ENCODE data around the gene INPP5J.
"Not testable (repeated sequence)": the region's sequence is repeated elsewhere in the genome, so short reads cannot be mapped to it uniquely, and the experiment has no call there.

Gene INPP5J

DNA sequence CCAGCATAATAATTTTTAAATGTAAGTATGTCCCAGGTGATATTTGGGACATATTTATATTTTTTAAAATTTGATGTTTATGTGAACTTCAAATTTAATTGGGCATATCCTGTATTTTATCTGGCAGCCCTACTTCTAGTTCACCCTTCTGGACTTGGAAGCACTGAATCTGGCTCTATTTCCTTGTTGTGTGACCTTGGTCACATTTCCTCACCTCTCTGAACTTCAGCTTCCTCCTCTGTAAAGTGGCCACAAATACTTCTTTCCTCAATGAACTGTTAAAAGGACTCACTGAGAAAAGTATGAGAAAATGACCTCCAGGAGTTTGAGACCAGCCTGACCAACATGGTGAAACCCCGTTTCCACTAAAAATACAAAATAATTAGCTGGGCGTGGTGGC, 29.1 kb downstream of the INPP5J start:
- no peak for DNase-seq (ENCODE audit: low read depth)

DNA sequence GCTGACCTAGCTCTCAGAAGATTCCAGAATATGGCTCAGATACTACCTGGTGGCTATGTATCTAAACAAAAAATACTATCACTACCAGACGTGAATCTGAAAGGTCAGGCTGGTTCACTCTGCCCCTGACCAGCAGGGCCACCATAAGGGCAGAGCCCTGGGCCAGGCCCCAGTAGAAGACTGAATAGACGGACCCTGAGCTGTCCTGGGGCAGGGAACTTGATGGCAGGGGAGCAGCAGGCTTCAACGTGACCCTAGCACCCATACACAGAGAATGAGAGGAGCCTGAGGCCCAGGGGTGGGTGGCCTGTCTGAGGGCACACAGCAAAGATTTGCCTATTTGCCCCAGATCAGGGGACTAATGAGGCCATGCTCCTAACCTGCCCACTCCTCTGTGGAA, 30.6 kb downstream of the INPP5J start:
- no peak for DNase-seq (ENCODE audit: low read depth)

DNA sequence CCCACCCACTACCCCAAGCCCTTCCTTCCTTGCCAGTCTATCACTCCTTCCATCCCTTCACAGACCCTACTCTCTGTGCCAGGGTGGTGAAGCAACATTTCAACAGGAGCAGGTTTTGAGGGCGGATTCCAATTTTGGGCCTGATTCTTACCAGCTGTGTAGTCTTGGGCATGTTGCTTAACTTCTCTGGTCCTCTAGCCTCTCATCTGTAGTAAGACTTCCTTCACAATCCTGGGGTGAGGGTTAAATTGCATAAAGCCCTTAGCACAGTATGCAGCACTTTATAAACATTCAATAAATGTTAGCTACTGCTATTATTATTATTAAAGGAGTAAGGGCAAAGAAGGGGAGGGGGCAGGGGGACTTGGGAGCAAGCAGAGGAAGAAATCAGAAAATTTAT, 32.2 kb downstream of the INPP5J start:
- no peak for DNase-seq (ENCODE audit: low read depth)

DNA sequence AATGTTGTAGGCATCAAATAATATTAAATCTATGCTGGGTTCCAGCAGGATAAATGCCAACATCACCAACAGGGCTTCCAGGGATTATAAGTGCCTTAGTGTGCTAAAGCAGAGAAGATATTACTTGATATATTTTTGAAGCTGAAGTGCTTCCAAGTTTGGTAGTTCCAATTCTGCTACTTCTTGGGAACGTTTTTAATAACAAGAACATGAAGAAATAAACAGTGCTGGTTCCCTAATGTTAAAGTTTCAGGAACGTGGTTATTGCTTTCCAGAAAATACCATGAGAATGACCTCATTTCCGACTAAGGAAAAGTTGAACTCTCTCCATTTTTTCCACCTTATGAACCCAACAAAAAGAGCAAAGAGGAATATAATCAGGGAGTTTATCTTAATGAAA, 32.7 kb downstream of the INPP5J start:
- peak; percentile 60 for DNase-seq (ENCODE audit: low read depth)

DNA sequence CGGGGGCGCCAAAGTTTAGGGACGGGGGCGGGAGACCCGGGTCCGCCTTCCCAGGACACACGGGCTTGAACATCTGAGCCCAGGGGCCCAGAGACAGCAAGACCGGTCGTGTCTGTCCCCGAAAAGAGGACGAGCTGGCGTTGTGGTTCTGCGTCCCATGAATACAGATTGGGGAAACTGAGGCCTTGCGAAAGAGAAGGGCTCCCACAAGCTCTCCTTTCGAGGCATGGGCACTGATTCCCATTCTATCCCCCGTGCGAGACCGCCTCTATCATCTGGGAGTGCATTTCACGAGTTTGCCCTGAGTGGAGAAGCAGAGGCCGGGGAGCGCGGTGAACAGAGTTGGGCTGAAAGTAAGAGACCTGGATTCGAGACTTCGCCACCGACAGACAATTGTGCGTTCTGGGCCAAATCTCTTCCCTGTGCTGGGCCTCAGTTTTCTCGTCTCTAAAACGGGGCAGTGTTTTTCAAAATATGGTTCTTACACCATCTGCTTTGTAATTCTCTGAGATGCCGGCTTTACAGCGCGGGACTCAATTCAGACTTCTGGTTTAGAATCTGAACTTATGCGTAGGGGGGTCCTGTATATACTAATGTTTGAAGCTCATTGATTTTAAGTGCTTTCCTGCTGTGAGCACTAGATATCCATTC, 37.7 kb downstream of the INPP5J start:
- DNase-seq (ENCODE audit: low read depth), result peak; percentile 49

DNA sequence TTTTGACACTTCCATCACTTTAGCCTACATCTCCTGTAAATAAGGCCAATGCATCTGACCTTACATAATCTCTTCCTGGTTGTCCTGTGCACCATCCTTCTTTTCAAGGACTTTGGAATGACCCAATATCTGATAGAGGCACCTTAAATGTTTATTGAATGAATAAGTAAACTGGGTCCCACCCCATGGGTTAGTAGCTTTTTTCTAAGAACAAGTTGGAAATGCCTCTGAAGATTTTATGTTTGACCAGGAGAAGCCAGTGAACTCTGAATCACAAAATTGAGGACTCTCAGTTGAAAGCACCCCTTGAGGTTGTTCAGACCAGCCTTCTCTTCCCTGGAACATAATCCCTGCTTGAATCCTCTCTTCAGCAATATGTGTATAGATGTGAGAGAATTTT, 38.6 kb downstream of the INPP5J start:
- no peak for DNase-seq (ENCODE audit: low read depth)

DNA sequence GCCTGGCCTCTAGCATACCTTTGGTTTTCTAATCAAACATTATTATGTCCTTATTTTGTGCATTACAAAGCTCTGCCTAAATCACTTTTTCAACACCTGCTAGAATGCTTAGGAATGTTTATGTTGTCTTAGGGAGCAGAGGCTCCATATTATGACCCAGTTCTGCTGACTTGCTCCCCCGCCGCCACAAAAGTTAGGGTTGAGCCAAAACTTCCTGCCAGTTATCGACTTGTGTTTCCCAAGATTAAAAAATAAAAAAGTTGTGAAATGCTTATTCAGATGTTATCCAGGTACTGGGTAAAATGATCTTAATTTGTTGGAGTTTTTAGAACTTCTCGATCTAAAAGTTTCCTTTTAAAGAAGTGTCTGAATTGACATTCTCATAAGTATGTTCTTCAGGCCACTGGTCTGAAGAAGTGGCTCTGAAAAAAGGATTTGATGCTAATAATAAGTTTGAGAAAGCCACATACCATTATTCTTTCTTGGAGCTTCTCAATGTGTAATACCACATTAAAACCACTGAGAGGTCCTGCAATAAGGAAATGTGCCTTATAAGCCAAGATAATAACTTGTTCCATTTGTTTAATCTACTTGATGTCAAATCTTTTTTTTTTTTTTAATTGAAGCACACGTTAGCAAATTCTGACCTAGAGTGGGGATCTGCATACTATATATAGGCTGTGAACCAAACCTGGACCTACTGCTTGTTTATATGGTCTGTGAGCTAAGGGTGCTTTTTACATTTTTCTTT, 39.4 kb downstream of the INPP5J start:
- peak; percentile 32 for DNase-seq (ENCODE audit: low read depth)

DNA sequence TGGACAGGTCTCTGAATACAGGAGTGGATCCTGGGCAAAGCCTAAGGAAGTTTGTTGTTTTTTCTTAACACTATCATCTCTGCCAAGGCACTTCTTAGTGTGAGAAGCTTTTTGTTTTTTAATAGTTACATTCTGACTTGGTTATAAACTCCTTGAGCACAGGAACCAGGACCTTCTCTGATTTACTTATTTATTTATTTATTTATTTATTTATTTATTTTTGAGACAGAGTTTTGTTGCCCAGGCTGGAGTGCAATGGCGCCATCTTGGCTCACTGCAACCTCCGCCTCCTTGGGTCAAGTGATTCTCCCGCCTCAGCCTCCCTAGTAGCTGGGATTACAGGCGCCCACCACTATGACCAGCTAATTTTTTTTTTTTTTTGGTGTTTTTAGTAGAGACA, 48.2 kb downstream of the INPP5J start:
- DNase-seq (ENCODE audit: low read depth), result no peak

DNA sequence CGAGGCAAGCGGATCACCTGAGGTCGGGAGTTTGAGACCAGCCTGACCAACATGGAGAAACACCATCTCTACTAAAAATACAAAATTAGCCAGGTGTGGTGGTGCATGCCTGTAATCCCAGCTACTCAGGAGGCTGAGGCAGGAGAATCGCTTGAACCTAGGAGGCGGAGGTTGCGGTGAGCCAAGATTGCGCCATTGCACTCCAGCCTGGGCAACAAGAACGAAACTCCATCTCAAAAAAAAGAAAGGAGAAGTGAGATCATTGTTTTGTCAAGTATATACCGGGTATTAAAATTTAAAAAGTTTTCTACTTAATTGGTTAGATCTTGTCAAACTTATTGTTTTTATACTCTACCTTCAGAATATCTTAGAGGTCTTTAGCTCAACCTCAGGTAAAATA, 49.0 kb downstream of the INPP5J start:
- not testable (repeated sequence) for DNase-seq (ENCODE audit: low read depth)

DNA sequence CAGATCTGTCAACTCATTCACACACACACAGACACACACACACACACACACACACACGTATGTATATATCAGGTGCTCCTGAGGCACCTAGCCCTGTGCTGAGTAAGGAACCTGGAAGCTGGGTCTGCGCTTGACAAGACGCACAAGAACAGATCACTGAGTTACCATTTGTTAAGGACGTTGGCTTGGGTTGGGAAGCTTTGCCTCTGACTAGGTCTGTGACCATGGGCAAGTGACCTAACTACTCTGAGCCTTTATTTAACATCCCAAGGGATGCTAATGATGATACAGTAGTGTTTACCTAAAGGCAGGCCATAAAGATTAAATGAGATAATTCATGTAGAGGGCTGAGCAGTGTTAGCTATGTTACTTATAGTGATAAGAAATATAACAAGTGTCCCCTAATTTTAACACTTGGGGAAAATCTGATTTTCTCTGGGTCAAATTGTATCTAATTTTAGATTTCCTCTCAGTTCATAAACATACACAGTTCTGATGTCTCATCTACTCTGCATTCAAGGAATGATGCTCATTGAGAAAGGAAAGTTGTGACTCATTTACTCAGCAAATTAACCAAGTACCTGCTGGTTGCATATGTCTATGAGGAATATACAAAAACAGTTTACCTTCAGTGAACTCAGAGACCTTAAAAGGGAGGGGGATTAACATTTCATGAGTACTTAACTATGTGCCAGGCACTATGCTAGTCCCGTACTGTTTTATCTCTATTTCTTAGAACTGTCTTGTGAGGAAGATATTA, 50.8 kb downstream of the INPP5J start:
- DNase-seq (ENCODE audit: low read depth), result peak; percentile 95

DNA sequence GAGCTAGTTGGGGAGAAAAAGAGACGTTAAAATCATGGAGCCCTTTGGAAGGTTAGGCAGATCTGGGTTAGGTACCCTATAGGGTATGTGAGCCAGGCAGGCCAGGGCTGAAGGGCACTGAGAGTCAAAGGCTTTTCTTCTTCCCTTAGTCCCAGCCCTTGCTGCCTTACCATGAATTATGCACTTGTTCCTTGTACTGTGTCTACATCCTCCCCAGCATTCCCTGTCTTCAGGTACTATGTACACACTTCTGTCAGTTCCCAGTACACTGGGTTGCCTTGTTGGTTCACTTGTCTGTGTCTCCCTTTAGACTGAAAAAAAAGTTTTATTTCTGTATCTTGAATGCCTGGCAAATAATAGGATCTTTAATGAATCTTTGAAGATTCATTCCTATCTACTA, 54.2 kb downstream of the INPP5J start:
- DNase-seq (ENCODE audit: low read depth), result no peak

DNA sequence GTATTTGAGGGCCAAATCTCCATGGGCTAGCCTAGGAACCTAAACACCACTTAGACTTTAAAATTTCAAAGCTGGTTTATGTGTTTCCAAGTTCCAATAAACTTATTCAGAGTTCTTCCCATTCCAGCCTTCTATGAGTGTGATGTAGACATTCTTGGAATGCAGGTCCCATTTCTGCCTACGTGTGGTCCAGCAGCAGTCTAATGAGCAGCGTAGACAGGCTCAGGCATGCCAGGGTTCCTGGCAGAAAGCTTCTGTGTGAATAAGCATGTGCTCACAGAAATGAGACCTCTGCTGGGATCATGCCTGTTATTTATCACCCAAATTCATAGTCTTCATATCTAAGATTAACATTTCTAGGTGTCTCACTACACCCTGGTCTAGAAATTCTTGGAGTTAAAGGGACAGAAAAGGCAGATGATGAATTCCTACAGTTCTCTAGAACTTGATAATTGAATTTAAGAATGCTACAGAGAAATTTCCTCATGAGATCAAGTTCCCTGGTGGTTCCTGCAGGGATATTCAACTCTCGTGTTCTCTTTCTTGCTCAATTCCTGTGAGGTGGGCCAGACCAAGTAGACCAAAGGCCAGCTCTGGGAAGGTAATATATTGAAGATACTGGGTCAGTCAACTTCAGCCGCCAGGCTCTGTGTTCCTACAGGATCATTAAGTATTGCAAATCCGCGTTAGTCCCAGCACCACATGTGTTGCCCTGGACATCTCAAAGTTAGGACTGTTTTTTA, 54.8 kb downstream of the INPP5J start:
- peak; percentile 80 for DNase-seq (ENCODE audit: low read depth)

DNA sequence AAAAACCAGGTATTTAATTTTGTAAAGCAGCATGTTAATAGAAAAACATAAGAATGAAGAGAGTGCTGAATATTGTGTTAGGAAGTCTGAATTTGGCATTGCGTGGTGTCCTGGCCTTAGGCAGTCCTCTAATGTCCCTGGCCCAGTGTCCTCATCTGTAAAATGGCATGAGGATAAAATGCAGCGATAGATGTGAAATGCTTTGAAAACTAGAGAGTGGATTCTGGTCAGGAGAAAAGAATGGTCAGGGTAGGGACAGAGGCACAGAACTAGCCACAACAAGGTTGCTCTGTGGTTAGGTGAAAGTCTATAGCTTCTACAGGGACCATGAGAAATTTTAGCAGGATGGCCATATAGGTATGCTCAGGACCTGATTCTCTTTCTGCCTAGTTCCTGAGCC, 56.1 kb downstream of the INPP5J start:
- no peak for DNase-seq (ENCODE audit: low read depth)

DNA sequence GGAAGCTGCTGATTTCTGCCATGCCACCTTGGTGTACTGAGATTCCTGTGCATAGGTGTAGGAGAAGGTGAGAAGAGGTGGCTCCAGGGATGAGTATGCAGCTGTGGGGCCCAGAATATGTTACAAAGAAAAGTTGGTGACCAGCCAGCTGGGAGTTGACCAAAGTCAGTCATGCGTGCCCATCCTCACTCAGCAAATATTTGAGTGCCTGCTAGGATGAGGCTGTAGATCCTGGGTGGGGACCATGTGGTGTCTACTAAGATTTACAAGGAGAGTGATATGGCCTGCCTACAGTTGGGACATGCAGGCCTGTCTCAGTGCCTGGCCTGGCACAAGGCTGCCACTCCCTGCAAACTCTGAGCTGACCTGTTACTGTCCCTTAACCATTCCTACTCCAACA, 56.6 kb downstream of the INPP5J start:
- DNase-seq (ENCODE audit: low read depth), result no peak

DNA sequence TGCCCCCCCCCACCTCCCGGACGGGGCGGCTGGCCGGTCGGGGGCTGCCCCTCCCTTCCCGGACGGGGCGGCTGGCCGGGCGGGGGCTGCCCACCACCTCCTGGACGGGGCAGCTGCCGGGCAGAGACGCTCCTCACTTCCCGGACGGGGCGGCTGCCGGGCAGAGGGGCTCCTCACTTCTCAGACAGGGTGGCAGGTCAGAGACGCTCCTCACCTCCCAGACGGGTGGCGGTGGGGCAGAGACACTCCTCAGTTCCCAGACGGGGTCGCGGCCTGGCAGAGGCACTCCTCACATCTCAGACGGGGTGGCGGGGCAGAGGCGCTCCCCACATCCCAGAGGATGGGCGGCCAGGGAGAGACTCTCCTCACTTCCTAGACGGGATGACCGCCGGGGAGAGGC, 61.2 kb downstream of the INPP5J start:
- no peak for DNase-seq (ENCODE audit: low read depth)
